ENCODE results near the gene ALDH3B2.
A peak's percentile ranks its signal among the peaks of the same experiment; 100 is the strongest.
"Not testable (repeated sequence)": the region's sequence is repeated elsewhere in the genome, so short reads cannot be mapped to it uniquely, and the experiment has no call there.

ALDH3B2 gene, protein sequence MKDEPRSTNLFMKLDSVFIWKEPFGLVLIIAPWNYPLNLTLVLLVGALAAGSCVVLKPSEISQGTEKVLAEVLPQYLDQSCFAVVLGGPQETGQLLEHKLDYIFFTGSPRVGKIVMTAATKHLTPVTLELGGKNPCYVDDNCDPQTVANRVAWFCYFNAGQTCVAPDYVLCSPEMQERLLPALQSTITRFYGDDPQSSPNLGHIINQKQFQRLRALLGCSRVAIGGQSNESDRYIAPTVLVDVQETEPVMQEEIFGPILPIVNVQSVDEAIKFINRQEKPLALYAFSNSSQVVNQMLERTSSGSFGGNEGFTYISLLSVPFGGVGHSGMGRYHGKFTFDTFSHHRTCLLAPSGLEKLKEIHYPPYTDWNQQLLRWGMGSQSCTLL

DNA sequence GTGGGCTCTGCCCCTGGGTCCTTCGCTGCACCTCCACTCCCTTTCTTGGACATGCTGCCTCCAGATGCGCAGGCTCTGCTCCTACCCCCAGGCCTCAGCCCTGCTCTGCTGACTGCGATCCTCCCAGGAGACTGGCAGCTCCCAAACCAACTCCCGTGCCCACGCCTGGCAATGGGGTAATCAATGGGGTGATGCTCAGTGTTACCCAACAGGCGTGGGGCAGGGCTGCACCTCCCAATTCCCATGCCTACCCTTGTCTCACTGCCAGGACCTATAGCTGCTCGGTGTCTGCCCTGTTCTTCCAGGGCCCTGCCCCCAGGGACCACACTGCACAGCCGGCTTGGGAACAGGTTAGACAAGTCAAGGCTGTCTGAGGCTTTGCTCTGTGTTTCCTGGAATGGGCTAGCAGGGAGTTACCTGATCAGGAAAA is at the start of gene ALDH3B2:
TSS of gene ALDH3B2 (minus strand) at position 182 of the 430 bp plus-strand sequence. CDS start 7,688 bp downstream, outside the sequence.
- DNase-seq (ENCODE audit: low read depth in 2 of 2) = no peak

DNA sequence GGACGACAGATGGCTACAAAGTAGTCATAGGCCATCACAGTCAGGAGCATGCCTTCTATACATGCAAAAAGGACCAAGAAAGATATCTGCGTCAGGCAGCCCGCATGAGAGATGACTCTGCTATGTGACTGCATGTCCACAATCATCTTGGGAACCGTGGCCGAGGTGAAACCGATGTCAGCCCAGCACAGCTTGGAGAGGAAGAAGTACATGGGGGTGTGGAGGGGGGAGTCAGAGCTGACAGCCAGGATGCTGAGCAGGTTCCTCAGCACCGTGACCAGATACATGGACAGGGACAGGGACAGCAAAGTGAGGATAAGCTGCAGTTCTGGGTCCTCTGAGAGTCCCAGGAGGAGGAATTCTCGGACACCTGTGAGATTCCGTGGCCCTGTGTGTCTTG is 48.6 kb upstream of the ALDH3B2 start:
- DNase-seq (ENCODE audit: low read depth in 2 of 2) = not testable (repeated sequence)

DNA sequence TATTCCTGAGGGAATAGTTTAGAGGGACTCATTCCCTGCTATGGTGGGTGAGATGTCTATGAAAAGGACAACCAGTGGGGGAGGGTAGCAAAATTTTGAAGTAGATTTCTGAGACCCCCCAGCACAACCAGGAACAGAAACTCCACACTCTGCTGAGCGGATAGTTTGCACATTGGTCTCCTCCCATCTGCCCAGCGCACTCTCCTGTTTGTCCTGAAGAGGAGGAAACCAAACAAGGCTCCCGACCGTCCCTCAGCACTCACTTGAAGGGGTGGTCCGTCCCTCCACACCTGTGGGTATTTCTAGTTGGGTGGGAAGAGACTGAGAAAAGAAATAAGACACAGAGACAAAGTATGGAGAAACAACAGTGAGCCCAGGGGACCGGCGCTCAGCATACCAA is 41.8 kb upstream of the ALDH3B2 start:
- not testable (repeated sequence) for DNase-seq (ENCODE audit: low read depth in 2 of 2)

DNA sequence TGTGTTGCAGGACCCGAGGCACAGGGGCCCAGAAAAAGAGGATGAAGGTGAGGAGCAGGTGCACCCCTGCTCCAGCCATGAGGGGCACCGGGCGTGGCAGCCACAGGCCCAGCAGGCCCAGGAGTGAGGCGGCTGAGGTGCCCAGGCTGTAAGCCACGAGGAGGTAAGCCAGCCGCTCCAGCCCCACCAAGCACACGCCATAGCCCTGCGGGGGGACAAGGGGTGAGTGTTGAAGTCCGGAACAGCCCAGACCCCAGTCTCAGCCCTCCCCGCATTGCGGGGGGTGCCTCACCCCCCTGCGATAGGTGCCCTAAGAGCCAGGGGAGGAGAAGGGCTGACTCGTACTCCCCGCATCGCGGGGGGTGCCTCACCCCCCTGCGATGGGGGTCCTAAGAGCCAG is 41.4 kb upstream of the ALDH3B2 start:
- DNase-seq (ENCODE audit: low read depth in 2 of 2) = not testable (repeated sequence)

DNA sequence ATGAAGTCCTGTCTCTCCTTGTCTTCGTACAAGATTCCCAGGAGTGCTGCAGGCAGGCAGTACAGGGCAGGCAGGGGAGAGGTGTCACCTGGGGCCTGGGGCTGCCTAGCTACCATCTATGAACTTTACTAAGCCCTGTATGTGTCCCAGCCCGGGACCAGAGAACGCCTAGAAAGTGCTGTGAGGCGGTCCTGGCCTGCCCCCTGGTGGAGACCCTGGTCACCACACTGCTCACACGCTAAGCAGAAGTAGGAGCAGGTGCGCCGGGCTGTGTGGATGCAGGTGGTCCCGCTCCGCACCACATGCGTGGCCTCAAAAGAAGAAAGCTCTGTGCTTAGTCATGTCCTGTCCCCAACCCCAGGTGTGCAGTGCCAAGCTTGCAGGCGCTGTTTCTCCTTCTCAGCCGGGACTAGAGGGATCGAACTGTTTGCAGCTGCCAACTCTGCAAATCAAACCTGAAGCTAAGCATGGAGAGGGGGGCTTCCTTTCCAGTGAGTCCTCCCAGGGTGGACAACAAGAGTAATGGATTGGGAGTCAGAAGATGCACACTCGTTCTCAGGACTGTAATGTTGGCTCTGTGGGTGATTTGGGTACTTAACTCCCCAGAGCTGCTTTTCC is 39.6 kb upstream of the ALDH3B2 start:
- DNase-seq (ENCODE audit: low read depth in 2 of 2) = peak; percentile 6 to 11

DNA sequence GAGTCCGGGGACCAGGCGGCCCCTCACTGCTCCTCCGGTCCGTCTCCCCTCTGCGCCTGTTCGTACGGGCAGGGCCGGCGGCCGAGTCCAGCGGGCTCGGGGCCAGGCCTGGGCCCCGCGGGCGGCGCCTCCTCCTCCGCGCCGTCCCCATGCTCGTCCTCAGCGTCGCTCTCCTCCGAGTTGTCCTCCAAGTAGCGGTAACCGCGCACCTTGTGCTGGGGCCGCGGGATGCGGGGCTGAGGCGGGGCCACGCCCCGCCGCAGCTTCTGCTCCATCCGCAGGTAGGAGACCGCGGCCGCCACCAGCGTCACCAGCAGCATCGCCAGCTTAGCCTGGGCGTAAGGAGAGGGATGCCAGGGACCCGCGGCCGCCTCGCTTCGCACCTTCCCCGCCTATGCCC is 37.3 kb upstream of the ALDH3B2 start:
- DNase-seq (ENCODE audit: low read depth in 2 of 2) = not testable (repeated sequence)

DNA sequence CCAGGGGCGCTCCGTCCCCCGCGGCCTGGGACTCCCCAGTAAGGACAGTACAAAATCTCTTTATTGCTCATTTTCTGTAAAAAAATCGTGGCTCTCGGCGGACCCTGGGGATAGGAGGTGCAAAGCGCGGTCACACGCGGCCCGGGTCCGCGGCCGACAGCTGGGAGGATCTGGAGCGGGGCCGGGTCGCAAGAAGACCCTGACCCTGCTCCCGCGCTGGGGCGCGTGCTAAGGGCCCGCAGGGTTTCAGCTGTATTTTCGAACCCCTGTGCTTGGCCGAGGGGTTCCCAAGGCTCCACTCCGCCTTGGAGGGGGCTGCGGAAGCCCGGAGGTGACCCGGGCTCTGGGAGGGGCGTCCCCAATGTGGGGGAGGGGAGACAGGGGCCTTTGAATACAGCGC is 36.8 kb upstream of the ALDH3B2 start:
- not testable (repeated sequence) for DNase-seq (ENCODE audit: low read depth in 2 of 2)

DNA sequence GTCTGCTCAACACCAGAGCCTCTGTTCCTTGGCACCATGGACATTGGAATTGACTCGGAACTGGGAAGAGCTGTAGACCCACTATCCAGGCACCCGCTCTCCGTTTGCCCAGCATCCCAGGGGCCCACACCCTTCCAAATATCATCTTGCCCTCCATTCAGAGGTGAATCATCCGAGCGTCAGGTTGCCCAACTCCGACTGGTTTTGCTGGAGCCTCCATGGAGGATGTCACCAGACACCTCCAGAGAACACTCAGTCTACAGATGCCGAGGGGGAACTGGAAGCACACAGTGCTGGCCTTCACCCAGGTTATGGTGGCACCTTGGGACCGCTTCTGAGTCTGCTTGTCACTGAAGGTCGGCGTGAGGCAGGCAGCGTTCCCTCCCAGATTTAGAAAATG is 35.4 kb upstream of the ALDH3B2 start:
- DNase-seq (ENCODE audit: low read depth in 2 of 2) = not testable (repeated sequence)

DNA sequence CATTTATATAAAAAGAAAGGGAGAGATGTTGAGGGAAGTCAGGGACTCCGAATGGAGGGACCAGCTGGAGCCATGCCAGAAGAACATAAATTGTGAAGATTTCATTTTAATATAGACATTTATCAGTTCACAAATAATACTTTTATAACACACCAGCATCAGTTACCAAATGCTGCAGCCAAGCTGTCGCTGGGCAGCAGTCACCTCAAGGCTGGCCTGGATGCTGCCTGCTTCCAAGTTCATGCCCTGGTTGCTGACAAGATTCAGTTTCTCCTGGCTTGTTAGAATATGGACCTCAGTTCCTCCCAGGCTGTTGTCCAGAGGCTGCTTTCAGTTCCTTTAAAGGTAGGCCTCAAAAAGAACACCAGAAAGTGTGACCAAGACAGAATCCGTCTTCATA is 30.8 kb upstream of the ALDH3B2 start:
- DNase-seq (ENCODE audit: low read depth in 2 of 2) = no peak

DNA sequence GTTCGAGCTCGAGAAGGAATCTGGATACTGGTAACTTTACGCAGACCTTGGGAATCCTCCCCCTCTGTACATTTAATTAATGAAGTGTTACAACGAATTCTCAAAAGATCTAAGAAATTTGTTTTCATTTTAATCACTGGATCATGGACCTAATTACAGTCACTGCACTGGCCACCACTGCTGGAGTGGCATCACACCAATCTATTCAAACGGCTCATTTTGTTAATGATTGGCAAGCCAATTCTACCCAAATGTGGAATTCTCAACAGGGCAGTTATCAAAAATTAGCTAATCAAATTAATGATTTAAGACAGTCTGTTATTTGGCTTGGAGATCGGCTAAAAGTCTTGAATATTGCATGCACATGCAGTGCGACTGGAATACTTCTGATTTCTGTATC is 30.1 kb upstream of the ALDH3B2 start:
- DNase-seq (ENCODE audit: low read depth in 2 of 2) = no peak

DNA sequence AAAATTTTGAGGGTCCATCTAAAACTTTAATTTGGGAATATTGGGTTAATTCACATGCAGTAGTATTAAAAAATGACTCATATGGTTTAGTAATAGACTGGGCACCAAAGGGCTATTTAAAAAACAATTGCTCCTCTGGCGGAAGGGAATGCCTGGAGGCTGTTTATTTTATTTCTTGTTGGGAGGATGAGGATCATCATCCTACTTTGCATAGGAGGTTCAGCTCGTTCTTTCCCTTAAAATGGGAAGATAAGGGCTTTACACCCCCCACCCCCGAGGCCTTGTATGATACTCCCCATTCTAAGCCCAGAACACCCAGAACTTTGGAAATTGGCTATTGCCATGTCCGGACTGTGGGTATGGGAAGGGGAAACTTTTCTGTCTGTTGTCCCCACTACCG is 29.3 kb upstream of the ALDH3B2 start:
- DNase-seq (ENCODE audit: low read depth in 2 of 2) = not testable (repeated sequence)

DNA sequence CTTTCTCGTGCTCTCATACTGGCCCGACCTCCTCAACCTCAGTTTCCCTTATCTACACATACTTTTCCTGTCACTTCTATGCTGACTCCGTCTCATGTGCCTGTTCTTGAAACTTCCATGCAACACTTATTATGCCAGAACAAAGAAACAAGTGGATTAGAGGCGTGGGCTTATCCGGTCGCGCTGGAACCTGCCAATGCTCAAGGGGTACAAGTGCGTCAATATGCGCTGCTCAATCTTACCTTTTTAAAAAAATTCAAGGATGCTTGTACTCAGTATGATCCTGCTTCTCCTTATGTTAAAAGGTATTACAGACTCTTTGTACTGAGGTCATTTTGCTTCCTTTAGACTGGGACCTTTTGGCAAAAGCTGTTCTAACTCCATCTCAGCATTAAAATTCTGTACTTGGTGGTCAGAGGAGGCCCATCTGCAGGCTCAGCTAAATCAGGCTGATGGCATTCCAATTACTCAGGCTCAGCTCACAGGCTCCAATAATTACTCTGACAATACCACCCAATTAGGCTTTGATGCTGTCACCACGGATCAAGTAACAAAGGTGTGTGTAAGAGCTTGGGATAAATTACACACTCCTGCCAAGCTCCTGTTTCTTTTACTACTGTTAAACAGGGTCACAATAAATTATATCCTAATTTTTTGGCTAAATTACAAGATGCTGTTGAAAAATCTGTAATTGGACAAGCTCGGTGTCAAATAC is 26.3 kb upstream of the ALDH3B2 start:
- no peak for DNase-seq (ENCODE audit: low read depth in 2 of 2)

DNA sequence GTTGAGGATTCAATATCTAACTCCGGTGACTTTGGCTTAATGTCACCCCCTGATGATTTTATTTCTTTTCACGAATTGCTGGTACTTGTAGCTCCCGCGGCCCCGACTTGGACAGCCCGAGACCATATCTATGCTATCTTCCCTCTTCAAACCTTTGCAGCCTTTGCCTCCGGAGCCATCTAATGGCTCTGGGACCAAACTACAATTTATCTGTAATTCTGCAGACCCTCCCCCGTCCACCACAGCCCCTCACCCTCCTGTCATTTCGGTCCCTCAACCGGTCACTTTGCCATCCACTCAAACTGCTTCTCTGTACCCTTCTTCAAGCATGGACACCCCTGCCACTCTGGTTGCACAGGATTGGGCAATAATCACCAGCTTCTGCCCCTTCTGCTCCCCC is 25.7 kb upstream of the ALDH3B2 start:
- DNase-seq (ENCODE audit: low read depth in 2 of 2) = no peak

DNA sequence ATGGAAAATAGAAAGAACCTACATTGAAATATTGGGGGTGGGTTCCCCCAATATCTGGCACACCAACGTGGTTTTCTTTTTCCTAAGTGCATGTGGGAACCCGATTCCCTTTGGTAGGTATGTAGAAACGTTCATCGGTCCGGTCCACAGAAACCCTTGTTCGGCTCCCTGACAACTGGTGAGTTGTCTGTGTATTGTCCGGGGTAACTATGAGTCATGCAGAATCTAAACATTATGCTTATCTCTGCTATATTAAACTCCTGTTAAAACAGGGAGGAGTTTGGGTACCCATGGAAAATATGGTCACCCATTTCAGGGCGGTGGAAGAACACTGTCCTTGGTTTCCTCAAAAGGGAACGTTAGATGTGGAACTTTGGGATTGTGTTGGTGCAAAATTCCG is 25.1 kb upstream of the ALDH3B2 start:
- no peak for DNase-seq (ENCODE audit: low read depth in 2 of 2)

DNA sequence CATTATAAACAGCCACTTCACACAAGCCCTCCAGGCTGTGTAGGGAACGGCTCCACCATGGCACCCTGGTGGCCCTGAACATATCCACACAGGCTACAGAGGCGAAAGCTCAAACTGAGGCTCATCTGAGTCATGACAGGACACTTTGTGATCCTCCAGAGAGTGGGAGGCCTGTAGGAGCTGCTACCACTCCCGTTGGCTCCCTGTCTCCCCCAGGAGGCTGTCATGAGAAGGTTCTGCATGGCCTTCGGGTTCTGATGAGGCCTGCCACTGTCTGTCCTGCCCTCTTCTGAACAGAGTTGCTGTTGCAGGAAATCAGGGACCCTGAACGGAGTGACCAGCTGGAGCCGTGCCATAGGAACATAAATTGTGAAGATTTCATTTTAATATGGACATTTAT is 23.8 kb upstream of the ALDH3B2 start:
- no peak for DNase-seq (ENCODE audit: low read depth in 2 of 2)

DNA sequence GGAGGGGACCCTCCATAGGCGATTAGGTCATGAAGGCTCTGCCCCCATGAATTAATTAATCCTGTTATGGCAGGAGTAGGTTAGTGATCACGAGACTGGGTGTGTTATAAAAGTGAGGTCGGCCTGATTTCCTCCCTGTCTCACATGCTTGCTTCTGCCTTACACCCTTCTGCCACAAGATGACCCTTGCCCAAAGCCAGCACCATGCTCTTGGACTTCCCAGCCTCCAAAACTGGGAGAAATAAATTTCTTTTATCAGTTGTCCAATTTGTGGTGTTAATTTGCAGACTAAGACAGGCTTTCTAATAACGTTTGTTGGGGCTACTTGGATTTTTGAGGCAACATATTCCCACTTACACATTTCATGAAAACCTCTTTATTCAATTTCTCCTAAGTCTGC is 23.4 kb upstream of the ALDH3B2 start:
- no peak for DNase-seq (ENCODE audit: low read depth in 2 of 2)

DNA sequence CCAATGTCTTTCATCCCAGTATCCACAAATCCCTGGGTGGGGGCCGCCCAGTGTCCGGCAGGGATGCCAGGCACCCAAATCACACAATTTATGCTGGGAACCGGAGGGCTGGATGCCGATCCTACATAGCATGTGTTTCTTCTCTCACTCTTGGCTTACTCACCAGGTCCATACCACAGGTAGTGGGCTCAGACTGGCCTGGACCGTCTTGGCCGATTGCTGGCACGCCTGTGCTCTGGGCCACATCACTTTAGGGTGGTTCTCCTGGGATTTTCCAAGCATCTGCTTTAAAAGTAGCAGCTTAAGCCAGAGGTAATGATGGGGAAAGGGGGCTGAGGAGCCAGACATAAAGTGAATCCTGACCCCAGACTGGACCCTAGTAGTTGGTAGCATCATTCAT is 22.6 kb upstream of the ALDH3B2 start:
- DNase-seq (ENCODE audit: low read depth in 2 of 2) = no peak

DNA sequence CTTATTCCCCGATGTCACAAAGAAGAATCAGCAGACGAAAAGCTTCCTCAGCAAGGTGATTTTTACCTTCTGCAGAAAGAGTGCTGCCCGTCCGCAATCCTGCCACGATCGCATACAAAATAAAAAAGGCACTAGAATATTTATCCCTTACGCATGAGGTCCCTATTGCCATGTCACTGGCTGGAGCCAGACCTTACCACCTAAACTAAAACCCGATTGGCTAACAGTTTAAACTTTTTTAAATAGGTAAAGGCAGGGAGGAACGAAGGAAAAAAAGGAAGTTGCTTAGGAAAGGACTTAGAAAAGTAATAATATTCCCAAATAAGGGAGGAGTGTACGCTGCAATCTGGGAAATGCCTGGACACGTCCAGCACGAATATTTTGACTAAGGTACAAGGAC is 21.2 kb upstream of the ALDH3B2 start:
- DNase-seq (ENCODE audit: low read depth in 2 of 2) = no peak

DNA sequence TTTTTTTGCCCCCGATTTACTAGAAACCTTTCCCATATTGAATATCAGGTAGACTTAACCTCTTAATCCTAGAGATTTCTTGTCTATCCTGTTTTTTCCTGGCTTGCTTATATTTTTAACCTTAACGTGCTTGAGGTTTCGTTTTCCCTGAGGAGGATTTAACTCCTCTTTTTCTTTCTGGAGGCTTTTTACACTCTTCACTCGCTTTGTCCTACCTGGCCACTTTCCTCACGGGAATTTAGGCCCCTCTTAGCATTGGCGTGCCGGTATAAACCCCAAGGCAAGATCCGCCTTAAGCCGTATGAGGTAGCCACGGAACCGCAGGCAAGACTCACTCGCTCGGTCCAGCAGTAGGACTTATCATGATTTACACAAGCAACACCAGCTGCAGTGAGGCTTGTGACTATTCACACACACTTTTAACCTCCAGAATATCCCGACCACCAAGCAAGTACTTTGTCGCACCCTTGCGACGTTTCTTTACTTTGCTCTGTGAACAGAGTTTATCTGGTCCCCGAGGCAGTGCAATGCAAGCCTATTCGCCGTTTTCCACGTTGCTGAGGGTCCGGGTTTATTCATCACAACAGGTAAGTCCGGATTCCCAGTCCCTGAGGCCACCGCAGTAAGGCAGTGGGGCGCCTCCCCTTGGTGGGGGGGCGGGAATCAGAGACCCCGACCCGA is 20.6 kb upstream of the ALDH3B2 start:
- DNase-seq (ENCODE audit: low read depth in 2 of 2) = no peak

DNA sequence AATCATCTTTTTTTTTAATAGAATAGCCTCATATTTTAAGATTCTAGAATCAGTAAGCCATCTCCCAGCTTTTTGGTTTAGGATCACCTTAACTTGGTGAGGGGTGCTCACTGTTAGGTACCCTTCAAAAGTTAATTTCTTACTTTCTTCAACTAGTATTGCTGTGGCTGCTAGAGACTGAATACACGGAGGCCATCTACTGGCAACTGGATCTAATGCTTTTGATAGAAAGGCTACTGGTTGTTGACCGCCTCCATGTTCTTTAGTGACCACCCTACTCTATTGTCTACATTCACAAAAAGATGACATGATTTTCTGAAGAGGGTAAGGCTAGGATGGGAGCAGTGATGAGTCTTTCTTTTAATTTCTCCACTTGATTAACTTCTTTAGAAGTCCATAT is 16.7 kb upstream of the ALDH3B2 start:
- DNase-seq (ENCODE audit: low read depth in 2 of 2) = no peak

DNA sequence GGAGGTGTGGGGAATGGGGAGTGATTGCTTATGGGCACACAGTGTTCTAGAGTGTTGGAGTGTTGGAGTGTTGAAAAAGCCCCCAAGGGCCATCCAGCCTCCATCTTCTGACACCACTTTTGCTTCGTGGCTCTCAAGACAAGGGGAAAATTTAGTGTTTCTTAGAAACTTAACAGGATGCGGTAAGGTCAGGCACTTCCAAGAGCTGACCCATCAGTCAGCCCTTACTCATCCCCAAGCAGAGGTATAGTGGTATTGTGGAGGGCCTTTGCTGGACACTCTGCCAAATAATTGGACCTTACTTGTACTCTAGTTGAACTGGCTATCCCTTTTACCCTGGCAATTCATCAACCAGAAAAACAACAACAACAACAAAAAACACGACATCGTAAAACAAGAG is 14.8 kb upstream of the ALDH3B2 start:
- no peak for DNase-seq (ENCODE audit: low read depth in 2 of 2)

DNA sequence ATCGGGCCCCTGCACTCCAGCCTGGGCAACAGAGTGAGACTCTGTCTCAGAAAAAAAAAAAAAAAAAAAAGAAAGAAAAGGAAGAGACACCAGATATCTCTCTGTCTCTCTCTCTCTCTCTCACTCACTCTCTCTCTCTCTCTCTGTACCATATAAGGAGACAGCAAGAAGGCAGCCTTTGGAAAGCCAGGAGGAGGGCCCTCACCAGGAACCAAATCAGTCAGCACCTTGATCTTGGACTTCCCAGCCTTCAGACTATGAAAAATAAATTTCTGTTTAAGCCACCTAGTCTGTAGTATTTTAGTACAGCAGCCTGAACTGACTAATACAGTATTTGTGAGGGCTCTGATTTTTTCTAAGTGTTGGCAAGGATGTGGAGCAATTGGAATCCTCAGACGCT is 13.6 kb upstream of the ALDH3B2 start:
- no peak for DNase-seq (ENCODE audit: low read depth in 2 of 2)

Data from stimulated activated CD4-positive, alpha-beta T cell treated with anti-CD3 and anti-CD28 coated beads, Interleukin-1b, Interleukin-23, amount 100 ng/mL, for 1 hour (primary cell).